CD4-positive, CD25-positive, alpha-beta regulatory T cell (primary cell): ENCODE measurements around the gene UNC93B1. TPM values are rescaled to one million over a fixed set of nuclear protein-coding genes. Genes with fewer than 3 reads are reported as not detected.

ENCODE experiments used
- ATAC-seq, 2 donors: fragments of 150-1000 bp; cut with Tn5 transposase; one replicate each; pipeline ENCODE4 v1.10.0; 2021; ENCODE audit warnings: low read depth in 2 of 2, moderate number of reproducible peaks in 2 of 2, moderate library complexity in 1 of 2
- DNase-seq, 3 donors: peaks; one replicate each; pipeline versions ENCODE4 v3.0.0 to v3.0.0-alpha.2; 2012 to 2022; ENCODE audit warnings: mixed read lengths in 1 of 3
- H3K27ac ChIP-seq: one replicate; pipeline ENCODE4 v1.7.0; 2013; ENCODE audit warnings: mild to moderate bottlenecking, low read length; ENCODE audit not compliant: insufficient read depth, poor library complexity, severe bottlenecking
- H3K27me3 ChIP-seq: one replicate; pipeline ENCODE4 v1.7.0; 2013; ENCODE audit warnings: low read length; ENCODE audit not compliant: control insufficient read depth, insufficient read depth
- H3K36me3 ChIP-seq: one replicate; pipeline ENCODE4 v1.7.0; 2013; ENCODE audit warnings: mild to moderate bottlenecking, low read length, moderate library complexity; ENCODE audit not compliant: control insufficient read depth, insufficient read depth
- H3K4me1 ChIP-seq: 2 replicates; pipeline ENCODE4 v1.7.0; 2013; ENCODE audit warnings: mild to moderate bottlenecking, low read length; ENCODE audit not compliant: insufficient read depth, control insufficient read depth, poor library complexity, severe bottlenecking
- H3K4me3 ChIP-seq: one replicate; pipeline ENCODE4 v1.7.0; 2013; ENCODE audit warnings: low read depth, mild to moderate bottlenecking, low read length, moderate library complexity
- H3K9me3 ChIP-seq, 2 experiments: 1 replicate in 1 of 2; 2 replicates in 1 of 2; pipeline ENCODE4 v1.7.0; 2013; ENCODE audit warnings: low read length in 2 of 2, mild to moderate bottlenecking in 1 of 2, moderate library complexity in 1 of 2; ENCODE audit not compliant: control insufficient read depth in 2 of 2
- H3K27ac Mint-ChIP-seq, 3 donors: one replicate each; pipeline ENCODE4 v1.8.0; 2020 to 2022; ENCODE audit warnings: mild to moderate bottlenecking in 3 of 3, mixed read lengths in 3 of 3, moderate library complexity in 2 of 3
- H3K27me3 Mint-ChIP-seq: one replicate; pipeline ENCODE4 v1.8.0; 2022; ENCODE audit warnings: mild to moderate bottlenecking, mixed read lengths
- H3K36me3 Mint-ChIP-seq: one replicate; pipeline ENCODE4 v1.8.0; 2020; ENCODE audit warnings: mixed read lengths
- H3K4me1 Mint-ChIP-seq, 4 donors: one replicate each; pipeline ENCODE4 v1.8.0; 2020 to 2022; ENCODE audit warnings: mixed read lengths in 4 of 4, mild to moderate bottlenecking in 1 of 4
- H3K4me3 Mint-ChIP-seq, 4 donors: one replicate each; pipeline ENCODE4 v1.8.0; 2020 to 2022; ENCODE audit warnings: mild to moderate bottlenecking in 4 of 4, mixed read lengths in 4 of 4, moderate library complexity in 3 of 4
- H3K9me3 Mint-ChIP-seq, 7 donors: one replicate each; pipeline ENCODE4 v1.8.0; 2020 to 2022; ENCODE audit warnings: mixed read lengths in 7 of 7, mild to moderate bottlenecking in 3 of 7, moderate library complexity in 2 of 7
- polyA plus RNA-seq, 4 donors: library from polyadenylated mRNA; unstranded; fragments of 300-500 nt; fragmentation: Illumina TruSeq; gene quantifications; one replicate each; pipeline ENCODE4 v1.2.3, GENCODE V29; 2021
- total RNA-seq: library from RNA; stranded (reverse); gene quantifications from one replicate; pipeline ENCODE4 v1.2.3, GENCODE V29; 2022

UNC93B1 gene
- total and polyA plus RNA-seq, 5 donors from 2014 or later = 12.8 to 19.0 (median 14.2) TPM

- Histone ChIP-seq H3K4me1 (peaks cover 56% of the 10 kb centered on the region), H3K4me3 (no peak overlapping the region), H3K27ac (peak overlapping the region; percentile 80), H3K27me3 (no peaks in the 10 kb centered on the region), H3K36me3 (peaks cover 8% of the 10 kb centered on the region), H3K9me3 (no peaks in the 10 kb centered on the region)
- Mint-ChIP-seq H3K27ac (peak overlapping the region in 2 of 3 donors; percentile 31 to 74), H3K4me1 (peaks cover 0 to 36% (median 10%) of the 10 kb centered on the region in 4 donors), H3K9me3 (no peaks in the 10 kb centered on the region), H3K36me3 (no peaks in the 10 kb centered on the region), H3K27me3 (no peaks in the 10 kb centered on the region), H3K4me3 (peak overlapping the region; percentile 58 to 98 (median 92))
- ATAC-seq (no peak), DNase-seq (no peak)
Measured at GRCh38 chr11:68038226-68038717, 34.4 kb upstream of the UNC93B1 start.

- peak overlapping the region; percentile 67 for H3K27ac ChIP-seq
- no peaks in the 10 kb centered on the region for H3K36me3 Mint-ChIP-seq
- no peaks in the 10 kb centered on the region for H3K9me3 Mint-ChIP-seq
- peak in 1 of 3 donors; percentile 25 for DNase-seq
- H3K27me3 Mint-ChIP-seq = no peaks in the 10 kb centered on the region
- peaks cover 56% of the 10 kb centered on the region for H3K4me1 ChIP-seq
- no peaks in the 10 kb centered on the region for H3K9me3 ChIP-seq
- H3K4me1 Mint-ChIP-seq = peaks cover 0 to 36% (median 10%) of the 10 kb centered on the region in 4 donors
- no peak for ATAC-seq
- H3K4me3 Mint-ChIP-seq = peak overlapping the region; percentile 72 to 89 (median 80)
- no peaks in the 10 kb centered on the region for H3K27me3 ChIP-seq
- no peak overlapping the region for H3K4me3 ChIP-seq
- H3K36me3 ChIP-seq = peaks cover 6% of the 10 kb centered on the region
- H3K27ac Mint-ChIP-seq = peak overlapping the region; percentile 89 to 97 (median 89)
Measured at GRCh38 chr11:68037411-68038225, 33.7 kb upstream of the UNC93B1 start.

- Mint-ChIP-seq H3K27me3 (no peaks in the 10 kb centered on the region), H3K36me3 (peaks cover under 1% of the 10 kb centered on the region), H3K4me3 (peak overlapping the region; percentile 72 to 89 (median 80)), H3K9me3 (no peaks in the 10 kb centered on the region), H3K27ac (peak overlapping the region; percentile 89 to 97 (median 89)), H3K4me1 (peaks cover 0 to 33% (median 11%) of the 10 kb centered on the region in 4 donors)
- peak overlapping the region; percentile 67 for H3K27ac ChIP-seq
- DNase-seq (peak in 1 of 3 donors; percentile 60), ATAC-seq (peak; percentile 22 to 41)
- H3K4me1 ChIP-seq = peaks cover 60% of the 10 kb centered on the region
- H3K9me3 ChIP-seq = no peaks in the 10 kb centered on the region
- no peaks in the 10 kb centered on the region for H3K27me3 ChIP-seq
- H3K36me3 ChIP-seq = peaks cover 5% of the 10 kb centered on the region
- H3K4me3 ChIP-seq = no peak overlapping the region
Measured at GRCh38 chr11:68036717-68037239, 32.9 kb upstream of the UNC93B1 start.

DNA sequence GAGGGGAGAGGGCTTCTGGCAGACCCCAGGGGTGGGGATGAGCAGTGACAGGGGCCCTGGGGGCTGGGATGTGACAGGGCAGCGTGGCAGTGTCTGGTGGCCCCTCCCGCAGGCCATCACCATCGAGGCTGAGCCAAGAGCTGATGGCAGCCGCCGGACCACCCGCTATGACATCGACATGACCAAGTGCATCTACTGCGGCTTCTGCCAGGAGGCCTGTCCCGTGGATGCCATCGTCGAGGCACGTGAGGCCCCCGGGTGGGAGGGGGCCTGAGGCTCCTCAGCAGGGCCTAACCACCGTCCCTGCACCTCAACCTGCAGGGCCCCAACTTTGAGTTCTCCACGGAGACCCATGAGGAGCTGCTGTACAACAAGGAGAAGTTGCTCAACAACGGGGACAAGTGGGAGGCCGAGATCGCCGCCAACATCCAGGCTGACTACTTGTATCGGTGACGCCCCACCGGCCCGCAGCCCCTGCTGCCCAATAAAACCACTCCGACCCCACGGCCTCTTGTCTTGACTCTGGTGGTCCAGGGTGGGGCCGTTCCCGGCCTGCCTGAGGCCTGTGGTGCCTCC is 32.3 kb upstream of the UNC93B1 start:
- H3K36me3 ChIP-seq = peaks cover 5% of the 10 kb centered on the region
- H3K27me3 ChIP-seq = no peaks in the 10 kb centered on the region
- Mint-ChIP-seq H3K4me1 (peaks cover 0 to 35% (median 12%) of the 10 kb centered on the region in 4 donors), H3K36me3 (peaks cover 4% of the 10 kb centered on the region), H3K9me3 (no peaks in the 10 kb centered on the region), H3K4me3 (peak overlapping the region in 3 of 4 donors; percentile 11 to 86 (median 32)), H3K27me3 (no peaks in the 10 kb centered on the region), H3K27ac (no peak overlapping the region)
- H3K4me1 ChIP-seq = peaks cover 60% of the 10 kb centered on the region
- H3K27ac ChIP-seq = peak overlapping the region; percentile 67
- ATAC-seq = no peak
- no peaks in the 10 kb centered on the region for H3K9me3 ChIP-seq
- H3K4me3 ChIP-seq = no peak overlapping the region
- DNase-seq = no peak

DNA sequence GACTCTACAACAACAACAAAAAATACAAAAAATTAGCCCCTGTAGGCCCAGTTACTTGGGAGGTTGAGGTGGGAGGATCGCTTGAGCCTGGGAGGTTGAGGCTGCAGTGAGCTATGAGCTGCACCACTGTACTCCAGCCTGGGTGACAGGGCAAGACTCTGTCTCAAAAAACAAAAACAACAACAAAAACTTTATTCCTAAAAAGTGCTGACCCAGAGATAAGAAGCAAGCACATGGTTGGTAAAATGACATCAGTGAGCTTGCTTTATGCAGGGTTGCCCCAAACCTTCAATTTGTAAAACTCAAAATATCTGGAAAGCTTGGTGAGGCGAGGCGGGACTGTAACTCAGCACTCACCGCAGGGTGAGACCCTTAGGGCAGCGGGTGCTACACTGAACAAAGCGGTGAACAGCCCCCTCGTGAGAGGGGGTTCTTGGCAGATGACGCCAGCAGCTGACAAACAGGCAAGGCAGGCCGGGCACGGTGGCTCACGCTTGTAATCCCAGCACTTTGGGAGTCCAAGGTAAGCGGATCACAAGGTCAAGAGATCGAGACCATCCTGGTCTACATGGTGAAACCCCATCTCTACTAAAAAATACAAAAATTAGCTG is 31.5 kb upstream of the UNC93B1 start:
- peaks cover 5% of the 10 kb centered on the region for H3K36me3 ChIP-seq
- H3K4me3 Mint-ChIP-seq = peak overlapping the region in 3 of 4 donors; percentile 8 to 58 (median 35)
- no peak overlapping the region for H3K4me3 ChIP-seq
- H3K9me3 ChIP-seq = no peaks in the 10 kb centered on the region
- ATAC-seq (no peak), DNase-seq (no peak)
- peaks cover 57% of the 10 kb centered on the region for H3K4me1 ChIP-seq
- no peak overlapping the region for H3K27ac ChIP-seq
- peaks cover 4% of the 10 kb centered on the region for H3K36me3 Mint-ChIP-seq
- H3K4me1 Mint-ChIP-seq = peaks cover 0 to 44% (median 15%) of the 10 kb centered on the region in 4 donors
- peak overlapping the region in 1 of 3 donors; percentile 7 for H3K27ac Mint-ChIP-seq
- no peaks in the 10 kb centered on the region for H3K9me3 Mint-ChIP-seq
- no peaks in the 10 kb centered on the region for H3K27me3 ChIP-seq
- H3K27me3 Mint-ChIP-seq = peaks cover 1% of the 10 kb centered on the region

DNA sequence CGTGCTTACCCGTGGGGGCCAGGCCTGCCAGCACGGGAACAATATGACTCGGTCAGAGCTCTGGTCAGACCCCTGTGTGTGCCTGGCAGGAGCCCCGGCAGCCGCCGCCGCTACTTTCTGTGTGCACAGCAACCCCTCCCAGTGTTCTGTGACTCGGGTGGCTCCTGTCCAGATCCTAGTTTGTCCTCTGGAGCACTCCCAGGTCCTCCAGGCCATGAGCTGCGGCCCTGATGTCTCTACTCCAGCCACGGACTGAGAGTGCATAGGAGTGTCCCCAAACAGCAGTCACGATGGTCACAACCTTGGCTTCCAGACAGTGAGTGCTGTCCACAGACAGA is 29.8 kb upstream of the UNC93B1 start:
- Mint-ChIP-seq H3K27ac (peak overlapping the region in 1 of 3 donors; percentile 25), H3K4me3 (peak overlapping the region in 3 of 4 donors; percentile 28 to 40 (median 35)), H3K27me3 (peaks cover 6% of the 10 kb centered on the region), H3K4me1 (peaks cover 0 to 48% (median 17%) of the 10 kb centered on the region in 4 donors), H3K9me3 (peaks cover 0 to 2% (median 0%) of the 10 kb centered on the region in 7 donors), H3K36me3 (peaks cover 4% of the 10 kb centered on the region)
- no peaks in the 10 kb centered on the region for H3K27me3 ChIP-seq
- no peaks in the 10 kb centered on the region for H3K9me3 ChIP-seq
- H3K4me1 ChIP-seq = peaks cover 49% of the 10 kb centered on the region
- DNase-seq (no peak), ATAC-seq (no peak)
- peaks cover 5% of the 10 kb centered on the region for H3K36me3 ChIP-seq
- no peak overlapping the region for H3K27ac ChIP-seq
- H3K4me3 ChIP-seq = no peak overlapping the region

DNA sequence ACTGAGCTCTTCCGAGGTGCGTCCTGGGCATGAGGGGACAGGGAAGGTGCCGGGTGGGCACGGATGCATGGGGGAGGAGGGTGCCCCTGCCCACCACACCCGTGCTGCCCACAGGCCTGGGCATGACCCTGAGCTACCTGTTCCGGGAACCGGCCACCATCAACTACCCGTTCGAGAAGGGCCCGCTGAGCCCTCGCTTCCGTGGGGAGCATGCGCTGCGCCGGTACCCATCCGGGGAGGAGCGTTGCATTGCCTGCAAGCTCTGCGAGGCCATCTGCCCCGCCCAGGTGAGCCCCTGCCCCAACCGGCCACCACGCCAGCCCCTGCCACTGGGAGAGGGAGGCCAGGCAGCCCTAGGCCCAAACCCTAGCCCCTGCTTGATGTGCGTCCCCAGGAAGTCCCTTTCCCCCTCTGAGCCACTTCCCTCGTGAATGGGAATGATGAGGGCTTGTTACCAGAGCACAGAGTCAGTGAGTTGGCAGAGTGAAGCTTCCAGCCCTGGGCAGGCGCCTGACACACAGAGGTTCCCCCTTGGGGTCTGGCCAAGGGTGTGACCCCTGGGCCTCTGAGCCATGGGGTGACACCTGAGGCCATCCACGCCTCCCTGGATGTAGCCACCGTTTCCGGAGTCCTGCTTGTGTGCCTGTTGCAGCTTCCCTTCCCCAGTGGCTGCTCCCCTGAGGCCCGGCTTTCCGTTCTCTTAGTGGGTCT is 29.3 kb upstream of the UNC93B1 start:
- Histone ChIP-seq H3K4me1 (peaks cover 44% of the 10 kb centered on the region), H3K4me3 (no peak overlapping the region), H3K27ac (no peak overlapping the region), H3K36me3 (peaks cover 5% of the 10 kb centered on the region), H3K27me3 (no peaks in the 10 kb centered on the region), H3K9me3 (no peaks in the 10 kb centered on the region)
- DNase-seq (no peak), ATAC-seq (no peak)
- Mint-ChIP-seq H3K9me3 (peaks cover 0 to 2% (median 0%) of the 10 kb centered on the region in 7 donors), H3K4me3 (peak overlapping the region in 1 of 4 donors; percentile 40), H3K27ac (no peak overlapping the region), H3K36me3 (peaks cover 4% of the 10 kb centered on the region), H3K27me3 (peaks cover 6% of the 10 kb centered on the region), H3K4me1 (peaks cover 0 to 48% (median 17%) of the 10 kb centered on the region in 4 donors)
